SK-N-MC (cell line): Measurements from ENCODE around the gene CCDC110.
A peak's percentile ranks its signal among the peaks of the same experiment; 100 is the strongest.

Source experiments
- DNase-seq: peaks from one replicate; pipeline ENCODE4 v3.0.0-alpha.2; 2011; ENCODE audit warnings: low read depth, low spot score
- H3K27ac ChIP-seq: fragments of 200-600 bp; sonication (generic); 2 replicates; pipeline ENCODE4 v1.5.1; 2016; ENCODE audit warnings: mixed run types
- H3K36me3 ChIP-seq: fragments of 200-600 bp; sonication (generic); 2 replicates; pipeline ENCODE4 v1.6.1; 2017; ENCODE audit warnings: antibody characterized with exemption, low read length, mixed read lengths; ENCODE audit not compliant: insufficient read depth
- H3K4me3 ChIP-seq: fragments of 200-600 bp; sonication (generic); 2 replicates; pipeline ENCODE4 v1.5.1; 2016
- H3K9ac ChIP-seq: fragments of 200-600 bp; sonication (generic); 2 replicates; pipeline ENCODE4 v1.8.0; 2017; ENCODE audit warnings: mixed run types, mixed read lengths; ENCODE audit not compliant: insufficient read length
- H3K9me3 ChIP-seq: fragments of 200-600 bp; sonication (generic); 2 replicates; pipeline ENCODE4 v1.6.1; 2017; ENCODE audit warnings: low read depth, mild to moderate bottlenecking, antibody characterized with exemption, low read length, moderate library complexity, mixed read lengths
- EZH2 ChIP-seq: fragments of 200-600 bp; sonication (generic); IDR thresholded peaks from one replicate; pipeline ENCODE4 v1.6.1; 2017; ENCODE audit warnings: antibody characterized with exemption
- FOXP2 ChIP-seq: optimal IDR thresholded peaks from 2 replicates; pipeline ENCODE3; 2011; ENCODE audit warnings: mild to moderate bottlenecking, moderate library complexity; ENCODE audit not compliant: insufficient read depth; ENCODE audit errors: extremely low read length, control extremely low read depth
- POLR2AphosphoS5 ChIP-seq: IDR thresholded peaks from 2 replicates; pipeline ENCODE4 v1.6.1; 2012; ENCODE audit warnings: mild to moderate bottlenecking, low read depth, low read length, borderline replicate concordance

The CCDC110 gene

GRCh38 chr4:185480016-185480732, 8.6 kb upstream of the CCDC110 start:
- no peak for DNase-seq
- TF ChIP-seq POLR2AphosphoS5 (no peak), EZH2 (no peak), FOXP2 (no peak)
- H3K4me3 ChIP-seq = no peak overlapping the region
- no peak overlapping the region for H3K27ac ChIP-seq
- H3K9me3 ChIP-seq = no peaks in the 10 kb centered on the region
- H3K9ac ChIP-seq = no peak overlapping the region
- no peaks in the 10 kb centered on the region for H3K36me3 ChIP-seq

GRCh38 chr4:185479507-185479971, 8.0 kb upstream of the CCDC110 start:
- H3K9me3 ChIP-seq = no peaks in the 10 kb centered on the region
- no peaks in the 10 kb centered on the region for H3K36me3 ChIP-seq
- no peak overlapping the region for H3K9ac ChIP-seq
- DNase-seq = no peak
- H3K27ac ChIP-seq = no peak overlapping the region
- TF ChIP-seq EZH2 (no peak), FOXP2 (no peak), POLR2AphosphoS5 (no peak)
- no peak overlapping the region for H3K4me3 ChIP-seq

GRCh38 chr4:185473247-185473646, 1.7 kb upstream of the CCDC110 start:
- no peaks in the 10 kb centered on the region for H3K36me3 ChIP-seq
- TF ChIP-seq FOXP2 (no peak), EZH2 (no peak), POLR2AphosphoS5 (no peak)
- no peak overlapping the region for H3K4me3 ChIP-seq
- no peaks in the 10 kb centered on the region for H3K9me3 ChIP-seq
- no peak for DNase-seq
- H3K27ac ChIP-seq = no peak overlapping the region
- no peak overlapping the region for H3K9ac ChIP-seq

DNA sequence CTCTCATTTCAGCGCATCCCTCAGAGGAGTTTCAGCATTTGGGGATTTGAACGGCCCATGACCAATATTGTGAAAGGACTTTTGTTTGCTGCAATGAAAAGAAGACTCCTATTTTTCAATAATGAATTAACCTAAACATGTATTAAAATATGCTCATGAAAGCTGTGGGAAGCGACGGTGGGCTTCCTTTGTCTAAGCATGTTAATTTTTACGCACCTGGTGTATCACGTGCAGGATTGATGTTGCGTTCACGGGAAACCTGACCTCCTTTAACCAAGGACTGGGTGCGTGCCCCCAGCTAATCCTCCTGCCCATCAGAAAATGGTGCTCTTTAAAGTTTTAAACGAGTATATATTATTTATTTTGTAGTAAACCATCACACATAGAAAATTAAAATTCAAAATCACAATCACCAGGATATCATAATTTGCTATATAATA, 590 bp upstream of the CCDC110 start:
- no peak for TF ChIP-seq FOXP2
- no peak for TF ChIP-seq POLR2AphosphoS5
- TF ChIP-seq EZH2 = no peak
- no peak for DNase-seq
- Histone ChIP-seq H3K4me3 (peak overlapping the region; percentile 86), H3K27ac (no peak overlapping the region), H3K9me3 (no peaks in the 10 kb centered on the region), H3K36me3 (no peaks in the 10 kb centered on the region), H3K9ac (no peak overlapping the region)

DNA sequence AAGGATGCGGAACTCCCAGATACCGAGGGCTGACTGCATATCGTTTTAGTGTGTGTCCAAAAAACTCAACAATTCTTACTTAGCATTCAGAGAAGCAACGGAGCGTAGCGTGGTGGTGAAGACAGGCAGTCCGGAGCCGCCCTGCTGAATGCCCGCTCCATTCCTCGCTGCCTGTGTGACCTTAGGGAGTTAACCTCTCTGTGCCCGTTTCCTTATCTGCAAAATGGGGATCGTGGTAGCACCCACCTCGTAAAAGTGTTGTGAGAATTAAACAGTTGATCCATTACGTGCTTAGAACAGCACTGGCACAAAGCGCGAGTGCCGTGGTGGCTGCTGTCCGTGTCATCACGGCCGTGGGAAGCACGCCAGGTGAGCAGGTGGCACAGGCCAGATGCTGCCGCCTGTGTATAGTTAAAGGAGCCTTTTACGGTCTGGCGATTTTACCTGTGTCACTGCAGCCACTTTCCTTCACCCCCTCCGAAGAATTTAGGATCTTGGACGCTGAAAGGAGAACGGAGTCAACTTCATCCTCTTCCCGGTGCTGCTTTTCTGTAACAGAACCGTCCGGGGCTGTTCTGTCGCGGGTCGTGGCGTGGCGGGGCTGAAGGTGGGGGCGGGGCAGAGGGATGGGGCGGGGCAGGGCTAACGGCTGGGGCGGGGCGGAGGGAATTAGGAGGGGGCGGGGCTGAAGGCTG, 885 bp downstream of the CCDC110 start:
- no peak for DNase-seq
- Histone ChIP-seq H3K9ac (peak overlapping the region; percentile 80), H3K36me3 (no peaks in the 10 kb centered on the region), H3K27ac (no peak overlapping the region), H3K9me3 (no peaks in the 10 kb centered on the region), H3K4me3 (peak overlapping the region; percentile 94)
- TF ChIP-seq FOXP2 (no peak), EZH2 (no peak), POLR2AphosphoS5 (no peak)

GRCh38 chr4:185469580-185470154, 1.9 kb downstream of the CCDC110 start:
- Histone ChIP-seq H3K27ac (no peak overlapping the region), H3K36me3 (no peaks in the 10 kb centered on the region), H3K9ac (no peak overlapping the region), H3K9me3 (no peaks in the 10 kb centered on the region), H3K4me3 (no peak overlapping the region)
- no peak for DNase-seq
- no peak for TF ChIP-seq EZH2
- no peak for TF ChIP-seq POLR2AphosphoS5
- no peak for TF ChIP-seq FOXP2

DNA sequence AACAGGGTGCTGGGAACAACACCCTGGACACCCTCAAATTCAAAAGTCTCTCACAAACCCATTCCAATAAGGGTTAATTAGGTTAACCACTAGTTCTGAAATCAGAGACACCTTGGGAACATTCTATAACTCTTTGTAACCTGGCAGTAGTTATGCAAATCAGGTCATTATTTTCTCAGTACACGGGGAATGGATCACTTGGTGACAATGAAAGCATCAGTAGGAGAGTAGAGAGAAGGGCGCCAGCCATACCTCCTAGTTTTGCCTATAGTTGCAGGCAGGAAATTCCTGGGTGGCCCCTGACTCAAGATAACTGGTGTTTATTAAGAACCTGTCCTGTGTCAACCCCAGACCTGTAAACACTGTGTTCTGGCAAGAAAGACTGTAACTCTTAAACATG, 2.5 kb downstream of the CCDC110 start:
- H3K9ac ChIP-seq = no peak overlapping the region
- no peaks in the 10 kb centered on the region for H3K36me3 ChIP-seq
- DNase-seq = no peak
- no peak overlapping the region for H3K27ac ChIP-seq
- TF ChIP-seq FOXP2 (no peak), POLR2AphosphoS5 (no peak), EZH2 (no peak)
- H3K4me3 ChIP-seq = no peak overlapping the region
- H3K9me3 ChIP-seq = no peaks in the 10 kb centered on the region

DNA sequence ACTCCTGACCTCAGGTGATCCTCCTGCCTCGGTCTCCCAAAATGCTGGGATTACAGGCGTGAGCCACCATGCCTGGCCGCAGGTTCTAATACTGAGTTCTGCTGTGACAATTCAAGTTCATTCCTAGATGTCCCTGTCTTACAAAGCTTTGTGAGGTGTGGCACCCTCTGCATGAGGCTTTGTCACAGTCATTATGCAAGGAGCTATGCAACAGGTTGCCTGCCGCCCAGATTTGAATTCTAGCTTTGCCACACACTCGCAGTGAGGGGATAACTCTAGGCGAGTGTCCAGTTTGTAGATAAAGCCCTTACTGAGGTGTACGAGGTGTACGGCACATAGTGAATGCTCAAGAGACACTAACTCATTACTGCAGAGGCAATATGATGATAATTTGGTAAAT, 3.5 kb downstream of the CCDC110 start:
- TF ChIP-seq FOXP2 (no peak), EZH2 (no peak), POLR2AphosphoS5 (no peak)
- Histone ChIP-seq H3K4me3 (no peak overlapping the region), H3K36me3 (no peaks in the 10 kb centered on the region), H3K9me3 (no peaks in the 10 kb centered on the region), H3K9ac (no peak overlapping the region), H3K27ac (no peak overlapping the region)
- DNase-seq = no peak
